NCI-H2107 treated with DMSO at 0.1 percent for 48 hours (cell line): Measurements from ENCODE around the gene RNF123.
"Not testable (repeated sequence)": the region's sequence is repeated elsewhere in the genome, so short reads cannot be mapped to it uniquely, and the experiment has no call there.

Experiments
- DNase-seq: peaks from one replicate; lab custom pipeline; 2025; ENCODE audit not compliant: unreplicated experiment; lab: John Stamatoyannopoulos, UW

The RNF123 gene

GRCh38 chr3:49675912-49676311 lies 13.4 kb upstream of the RNF123 start:
- no peak for DNase-seq

DNA sequence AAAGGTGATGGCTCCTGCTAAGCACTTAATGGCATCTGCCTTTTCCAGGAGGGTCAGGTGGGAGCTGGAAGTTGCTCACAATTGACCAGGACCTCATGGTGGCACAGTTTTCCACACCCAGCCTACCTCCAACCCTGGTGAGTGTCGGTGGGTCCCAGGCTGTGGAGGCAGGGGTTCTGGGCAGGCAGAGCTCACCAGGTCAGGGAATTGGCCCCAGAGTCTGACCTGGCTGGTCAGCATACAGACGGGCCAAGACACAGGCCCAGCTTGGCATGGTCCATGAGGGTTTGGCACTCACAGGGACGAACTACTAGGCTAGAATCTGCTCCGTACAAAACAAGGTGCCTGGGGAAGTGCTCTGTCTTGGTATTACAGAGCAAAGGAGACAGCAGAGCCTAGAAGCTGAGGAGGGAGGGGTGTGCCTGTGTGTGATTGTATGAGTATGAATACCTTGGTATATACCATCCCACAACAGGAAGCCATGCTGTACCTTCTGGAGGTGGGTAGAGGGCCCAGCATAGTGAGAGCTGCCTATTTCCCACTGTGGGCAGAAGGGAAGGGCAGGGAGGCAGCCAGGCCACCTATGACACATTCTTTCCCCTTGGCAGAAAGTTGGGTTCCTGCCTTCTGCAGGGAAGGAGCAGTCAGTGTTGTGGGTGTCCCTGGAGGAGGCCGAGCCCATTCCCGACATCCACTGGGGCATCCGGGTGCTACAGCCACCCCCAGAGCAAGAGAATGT lies 8.7 kb upstream of the RNF123 start:
- DNase-seq, result no peak

DNA sequence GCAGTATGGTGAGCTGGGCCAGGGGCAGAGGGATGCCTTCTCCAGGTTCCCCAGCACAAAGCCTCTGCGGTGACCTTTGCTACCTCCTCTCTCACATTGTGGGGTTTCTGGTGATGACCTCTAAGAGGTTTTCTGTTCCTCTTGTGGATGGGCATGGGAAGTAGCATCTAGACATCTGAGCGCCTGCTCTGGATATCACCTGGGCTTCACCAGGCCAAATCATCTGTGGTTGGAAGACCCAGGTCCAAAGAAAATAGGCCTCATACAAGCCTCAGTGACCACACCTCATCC lies 8.2 kb upstream of the RNF123 start:
- no peak for DNase-seq

- no peak for DNase-seq
Observed at GRCh38 chr3:49681543-49681942, 7.8 kb upstream of the RNF123 start.

DNA sequence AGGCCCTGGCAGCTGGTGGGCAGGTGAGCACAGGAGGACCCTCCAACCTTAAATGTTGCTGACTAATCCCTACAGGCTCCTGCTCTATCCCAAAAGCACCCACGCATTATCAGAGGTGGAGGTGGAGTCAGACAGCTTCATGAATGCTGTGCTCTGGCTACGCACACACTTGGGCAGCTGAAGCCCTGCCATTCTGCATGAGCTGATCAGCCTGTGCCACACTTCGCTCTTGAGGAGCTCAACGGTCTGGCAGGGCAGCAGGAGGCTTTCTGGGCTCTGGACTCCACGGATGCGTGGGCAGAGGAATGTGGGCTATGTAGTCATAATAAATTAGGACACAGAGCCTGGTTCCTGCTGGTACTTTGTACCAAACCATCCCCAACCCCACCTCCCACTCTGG lies 6.2 kb upstream of the RNF123 start:
- DNase-seq, result no peak

GRCh38 chr3:49684453-49684852 lies 4.9 kb upstream of the RNF123 start:
- not testable (repeated sequence) for DNase-seq

DNA sequence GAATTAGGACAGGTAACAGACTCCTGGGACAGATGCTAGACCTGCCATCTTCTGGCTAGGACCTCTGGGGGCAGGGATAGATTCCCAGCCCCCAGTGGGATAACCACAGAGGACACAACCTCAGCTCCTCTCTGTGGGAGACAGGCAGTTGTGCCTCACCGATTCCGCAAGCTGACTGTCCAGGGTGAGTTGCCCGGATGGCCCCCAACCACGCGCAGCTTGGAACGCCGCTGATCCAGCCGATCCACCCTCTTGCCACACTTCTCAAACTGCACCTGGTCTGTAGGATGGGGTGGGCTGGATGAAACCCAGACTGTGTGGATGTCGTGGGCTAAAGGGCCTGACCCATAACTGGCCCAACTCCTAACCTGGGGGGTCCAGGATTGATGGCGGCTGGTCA lies 4.3 kb upstream of the RNF123 start:
- not testable (repeated sequence) for DNase-seq

GRCh38 chr3:49685846-49686245 lies 3.5 kb upstream of the RNF123 start:
- DNase-seq, result not testable (repeated sequence)

GRCh38 chr3:49686346-49686745 lies 3.0 kb upstream of the RNF123 start:
- not testable (repeated sequence) for DNase-seq

GRCh38 chr3:49686769-49687423 lies 2.5 kb upstream of the RNF123 start:
- not testable (repeated sequence) for DNase-seq

- not testable (repeated sequence) for DNase-seq
Observed at GRCh38 chr3:49687424-49687795, 1.9 kb upstream of the RNF123 start.

GRCh38 chr3:49688338-49689045 lies 865 bp upstream of the RNF123 start:
- DNase-seq, result not testable (repeated sequence)

GRCh38 chr3:49689908-49690624 lies 709 bp downstream of the RNF123 start:
- DNase-seq, result not testable (repeated sequence)

DNA sequence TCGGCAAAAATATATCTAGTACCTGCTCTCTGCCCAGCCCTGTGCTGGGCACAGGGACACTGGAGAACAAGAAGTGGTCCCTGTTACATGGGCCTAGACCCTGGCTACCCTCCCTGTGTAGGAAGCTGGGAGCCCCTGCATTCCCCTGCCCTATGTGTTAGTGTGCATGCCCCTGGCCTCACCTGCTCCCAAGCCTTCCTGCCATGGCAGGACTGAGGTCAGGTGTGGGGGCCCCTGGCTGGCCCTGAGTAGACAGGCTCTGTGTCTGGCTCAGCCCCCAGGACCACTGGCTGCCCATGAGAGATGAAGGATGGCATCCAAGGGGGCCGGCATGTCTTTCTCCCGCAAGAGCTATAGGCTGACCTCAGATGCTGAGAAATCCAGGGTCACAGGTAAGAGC lies 1.5 kb downstream of the RNF123 start:
- DNase-seq, result not testable (repeated sequence)

DNA sequence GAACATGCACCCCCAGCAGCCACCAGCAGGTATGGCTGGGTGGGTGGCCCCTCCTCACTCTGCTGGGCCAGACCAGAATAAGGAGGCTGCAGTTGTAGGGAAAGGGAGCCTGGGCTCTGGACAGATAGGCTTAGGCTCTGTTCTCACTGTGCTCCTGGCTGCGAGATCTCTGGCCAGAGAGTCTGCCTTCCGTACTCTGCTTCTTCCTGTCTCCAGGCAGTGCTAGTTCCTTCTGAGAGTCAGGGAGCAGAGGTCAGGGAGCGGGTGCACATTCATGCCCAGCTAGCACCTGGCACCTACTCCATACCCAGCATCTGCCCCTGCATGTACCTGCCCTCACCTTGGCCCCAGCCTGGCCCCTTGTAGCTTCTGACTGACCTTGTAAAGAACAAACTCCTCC lies 2.1 kb downstream of the RNF123 start:
- not testable (repeated sequence) for DNase-seq

DNA sequence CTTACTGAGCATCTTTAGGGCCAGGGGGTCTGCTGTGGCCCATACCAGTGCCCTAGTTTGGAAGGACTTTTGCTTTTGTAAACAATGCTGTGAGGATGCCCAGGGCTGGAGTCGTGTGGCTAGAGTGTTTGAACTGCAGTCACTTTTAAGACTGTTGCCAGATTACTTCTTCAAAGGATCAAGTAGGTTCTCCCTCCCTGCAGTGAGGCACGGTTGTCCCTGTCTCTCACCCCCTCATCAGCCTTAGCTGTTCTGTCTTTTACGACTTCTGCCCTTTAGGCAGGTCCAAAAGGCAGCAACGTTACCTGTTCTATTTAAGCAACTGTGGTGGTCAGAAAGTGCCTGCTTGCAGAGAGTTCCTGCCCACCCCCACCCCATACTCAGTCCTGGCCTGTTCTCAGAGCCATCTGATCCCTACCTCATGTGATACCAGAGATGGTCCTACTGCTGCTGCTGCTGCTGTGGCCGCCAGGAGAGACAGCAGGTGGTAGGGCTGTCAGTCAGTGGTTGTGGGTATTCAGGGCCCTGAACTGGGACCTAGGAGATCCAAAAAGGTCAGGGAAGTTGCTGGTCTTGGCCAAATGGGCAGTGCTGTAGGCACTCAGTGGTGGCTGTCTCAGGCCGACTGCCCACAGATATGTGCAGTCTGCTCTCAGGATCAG lies 5.2 kb downstream of the RNF123 start:
- not testable (repeated sequence) for DNase-seq

DNA sequence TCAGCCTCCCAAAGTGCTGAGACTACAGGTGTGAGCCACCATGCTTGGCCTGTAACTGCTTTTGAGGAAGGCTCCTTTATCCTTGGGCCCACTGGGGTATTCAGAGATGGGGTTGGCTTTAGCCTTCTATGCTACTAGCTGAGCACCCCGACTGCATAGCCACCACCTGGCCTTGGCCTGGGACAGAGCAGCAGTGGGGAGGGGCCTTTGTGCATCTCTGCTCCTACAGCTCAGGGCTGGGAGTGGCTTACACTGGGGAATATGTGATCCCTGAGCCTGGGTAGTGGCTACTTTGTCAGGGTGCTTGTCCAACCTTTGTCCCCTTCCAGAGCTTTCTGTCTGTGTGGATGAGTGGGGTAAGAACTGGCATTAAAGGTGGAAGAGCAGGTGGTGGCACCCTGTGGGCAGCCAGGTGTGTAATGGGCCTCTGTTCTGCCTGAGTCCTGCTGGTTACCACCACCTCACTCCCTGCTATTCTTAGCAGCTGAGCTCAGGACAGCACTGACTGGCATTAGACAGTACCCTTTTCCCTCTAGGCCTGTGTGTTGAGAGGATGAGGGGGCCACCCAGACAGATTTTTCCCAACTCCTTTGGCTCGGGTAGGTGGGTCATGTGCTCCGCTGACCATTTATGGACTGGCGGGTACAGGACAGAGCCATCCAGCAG lies 6.1 kb downstream of the RNF123 start:
- not testable (repeated sequence) for DNase-seq

DNA sequence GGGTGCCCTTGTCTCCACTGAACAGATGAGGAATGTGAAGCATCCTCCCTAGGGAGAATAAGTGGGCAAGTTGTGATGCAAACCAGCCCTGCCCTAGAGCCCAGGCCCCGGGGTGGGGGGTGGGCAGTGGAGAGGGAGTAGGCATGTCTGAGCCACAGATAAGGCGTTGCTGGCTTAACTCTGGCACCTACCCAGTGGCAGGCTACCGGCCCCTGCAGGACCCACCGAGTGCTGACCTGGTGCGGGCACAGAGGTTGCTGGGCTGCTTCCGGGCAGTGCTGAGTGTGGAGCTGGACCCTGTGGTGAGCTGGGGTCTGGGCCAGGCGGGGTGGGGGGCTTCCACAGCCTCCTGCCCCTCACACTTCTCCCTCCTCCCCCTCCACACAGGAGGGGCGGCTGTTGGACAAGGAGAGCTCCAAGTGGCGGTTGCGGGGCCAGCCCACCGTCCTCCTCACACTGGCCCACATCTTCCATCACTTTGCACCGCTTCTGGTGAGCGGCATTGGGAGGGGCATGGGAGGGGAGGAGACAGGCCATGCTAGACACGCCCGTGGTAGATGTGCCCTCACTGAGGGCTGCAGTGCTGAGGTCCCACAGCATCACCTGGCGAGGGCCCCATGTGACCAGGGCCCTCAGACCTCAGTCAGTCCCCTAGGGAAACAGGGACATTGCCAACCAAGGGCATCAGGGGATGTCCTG lies 10.1 kb downstream of the RNF123 start:
- no peak for DNase-seq

DNA sequence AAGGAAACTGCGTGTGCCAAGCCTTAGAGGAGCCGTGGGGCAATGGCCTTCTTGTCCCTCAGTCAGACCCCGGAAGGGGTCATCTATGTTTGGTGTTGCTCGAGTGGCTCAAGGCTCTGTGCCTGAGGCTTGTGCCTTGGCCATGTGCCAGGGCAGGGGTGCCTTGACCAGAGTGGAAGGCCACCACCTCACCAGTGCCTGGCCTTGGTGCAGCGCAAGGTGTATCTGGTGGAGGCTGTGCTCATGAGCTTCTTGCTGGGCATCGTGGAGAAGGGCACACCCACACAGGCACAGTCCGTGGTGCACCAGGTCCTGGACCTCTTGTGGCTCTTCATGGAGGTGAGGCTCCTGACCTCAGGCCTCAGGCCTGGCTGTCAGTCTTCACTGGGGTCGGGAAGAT lies 10.7 kb downstream of the RNF123 start:
- DNase-seq, result no peak
